Loucy (cell line): Measurements from ENCODE around the gene PKDREJ.

Source experiments
- H2AFZ ChIP-seq: fragments of 200-600 bp; sonication (generic); 2 replicates; pipeline ENCODE4 v1.6.0; 2016; ENCODE audit warnings: antibody characterized with exemption, mild to moderate bottlenecking, low read length, moderate library complexity
- H3F3A ChIP-seq: fragments of 200-600 bp; 2 replicates; pipeline ENCODE4 v1.6.0; 2016; ENCODE audit warnings: antibody characterized with exemption, low read depth, mild to moderate bottlenecking
- H3K27me3 ChIP-seq: fragments of 200-600 bp; sonication (generic); 2 replicates; pipeline ENCODE4 v1.6.1; 2014; ENCODE audit warnings: low read length, mild to moderate bottlenecking; ENCODE audit not compliant: insufficient read depth, poor library complexity, severe bottlenecking
- H3K36me3 ChIP-seq: fragments of 200-600 bp; sonication (generic); 2 replicates; pipeline ENCODE4 v1.6.1; 2016; ENCODE audit warnings: low read length; ENCODE audit not compliant: insufficient read depth
- H3K4me1 ChIP-seq: fragments of 200-600 bp; sonication (generic); 2 replicates; pipeline ENCODE4 v1.5.1; 2014; ENCODE audit warnings: low read length, mild to moderate bottlenecking; ENCODE audit not compliant: insufficient read depth, poor library complexity, severe bottlenecking
- H3K4me2 ChIP-seq: fragments of 200-600 bp; sonication (generic); 2 replicates; pipeline ENCODE4 v1.6.0; 2014; ENCODE audit warnings: antibody characterized with exemption, low read length, low read depth, mild to moderate bottlenecking; ENCODE audit not compliant: poor library complexity, severe bottlenecking
- H3K4me3 ChIP-seq: fragments of 200-600 bp; sonication (generic); 2 replicates; pipeline ENCODE4 v1.5.1; 2014; ENCODE audit warnings: low read length, mild to moderate bottlenecking, mixed read lengths; ENCODE audit not compliant: poor library complexity, severe bottlenecking
- H3K79me2 ChIP-seq: fragments of 200-600 bp; sonication (generic); 2 replicates; pipeline ENCODE4 v1.6.1; 2014; ENCODE audit warnings: low read length; ENCODE audit not compliant: insufficient read depth
- H3K9ac ChIP-seq: fragments of 200-600 bp; sonication (generic); 2 replicates; pipeline ENCODE4 v1.6.0; 2014; ENCODE audit warnings: mild to moderate bottlenecking, low read depth, low read length, moderate library complexity; ENCODE audit not compliant: poor library complexity, severe bottlenecking
- H3K9me2 ChIP-seq: fragments of 200-600 bp; sonication (generic); replicated peaks from 2 replicates; pipeline ENCODE4 v1.6.1; 2016; ENCODE audit warnings: low read depth, low read length, mixed read lengths
- H3K9me3 ChIP-seq: fragments of 200-600 bp; sonication (generic); 2 replicates; pipeline ENCODE4 v1.6.1; 2014; ENCODE audit warnings: mild to moderate bottlenecking, antibody characterized with exemption, low read length, low read depth; ENCODE audit not compliant: insufficient read depth
- H4K20me1 ChIP-seq: fragments of 200-600 bp; sonication (generic); 2 replicates; pipeline ENCODE4 v1.6.0; 2014; ENCODE audit warnings: antibody characterized with exemption, low read length, mild to moderate bottlenecking; ENCODE audit not compliant: insufficient read depth, poor library complexity, severe bottlenecking
- CTCF ChIP-seq: fragments of 200-600 bp; sonication (generic); conservative IDR thresholded peaks from 2 replicates; pipeline ENCODE4 v1.5.1; 2014; ENCODE audit warnings: mild to moderate bottlenecking, antibody characterized with exemption, low read length
- EZH2phosphoT487 ChIP-seq: fragments of 200-600 bp; IDR thresholded peaks from 2 replicates; pipeline ENCODE4 v1.6.1; 2018; ENCODE audit warnings: antibody characterized with exemption, mild to moderate bottlenecking, moderate library complexity, borderline replicate concordance

PKDREJ gene

DNA sequence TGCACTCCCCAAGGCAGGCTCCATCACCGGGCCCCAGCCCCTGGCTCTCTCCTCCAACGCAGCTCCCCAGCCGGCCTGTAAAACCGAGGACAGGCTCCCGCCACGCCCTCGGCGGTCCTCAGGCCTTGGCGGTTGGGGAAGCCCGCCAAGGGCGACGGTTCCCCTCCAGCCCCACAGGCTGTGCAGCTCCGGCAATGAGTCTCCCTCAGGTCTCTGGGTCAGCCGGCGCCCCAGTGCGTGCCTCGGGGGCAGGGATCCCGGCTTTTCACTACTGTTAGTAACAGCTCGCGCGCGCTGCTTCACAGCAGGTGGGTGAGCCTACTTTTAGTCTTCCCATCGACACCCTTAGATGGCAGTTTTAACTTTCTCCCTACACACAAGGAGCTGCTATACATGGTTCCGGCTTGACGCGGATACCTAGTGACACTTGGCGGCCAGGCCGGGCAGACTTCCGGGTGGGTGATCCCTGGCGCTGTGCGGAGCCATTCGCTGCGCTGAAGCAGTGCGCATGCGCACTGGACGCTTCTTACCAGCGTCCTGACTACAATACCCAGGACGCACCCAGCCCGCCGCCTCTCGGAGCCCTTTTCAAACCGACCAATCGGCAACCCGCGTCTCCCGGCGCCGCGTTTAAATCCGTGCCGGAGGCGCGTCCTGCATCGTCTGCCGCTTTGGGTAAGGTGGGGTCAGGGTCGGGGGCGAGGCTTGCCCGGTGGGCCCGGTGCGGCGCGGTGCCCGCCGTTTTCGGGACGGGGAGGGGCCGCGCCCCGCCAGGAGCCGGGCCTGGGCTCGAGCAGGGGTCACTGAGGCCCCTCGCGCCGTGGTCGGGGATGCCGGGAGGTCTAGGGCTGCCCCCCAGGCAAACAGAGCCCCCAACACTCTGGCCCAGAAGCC is 33.4 kb upstream of the PKDREJ start, which contains the start of gene GTSE1:
GTSE1 (plus strand) TSS at position 614 of the 894 bp plus-strand sequence. CDS start 531 bp downstream, outside the sequence.
- Histone ChIP-seq H3K4me2 (peak within 1 kb of the TSS; percentile 91), H2AFZ (peak within 1 kb of the TSS; percentile 25), H3K79me2 (peaks cover 66% of the 10 kb centered on the region), H3K9me2 (no peaks in the 10 kb centered on the region), H4K20me1 (no peaks in the 10 kb centered on the region), H3K9ac (peak within 1 kb of the TSS; percentile 94), H3K4me3 (peak within 1 kb of the TSS; percentile 79), H3K27me3 (no peaks in the 10 kb centered on the region), H3K36me3 (peaks cover 17% of the 10 kb centered on the region; the same call in 1 of the 2 replicates), H3F3A (no peaks in the 10 kb centered on the region), H3K9me3 (no peaks in the 10 kb centered on the region), H3K4me1 (peaks cover 51% of the 10 kb centered on the region)
- peak; percentile 42 for TF ChIP-seq CTCF
- no peak for TF ChIP-seq EZH2phosphoT487

DNA sequence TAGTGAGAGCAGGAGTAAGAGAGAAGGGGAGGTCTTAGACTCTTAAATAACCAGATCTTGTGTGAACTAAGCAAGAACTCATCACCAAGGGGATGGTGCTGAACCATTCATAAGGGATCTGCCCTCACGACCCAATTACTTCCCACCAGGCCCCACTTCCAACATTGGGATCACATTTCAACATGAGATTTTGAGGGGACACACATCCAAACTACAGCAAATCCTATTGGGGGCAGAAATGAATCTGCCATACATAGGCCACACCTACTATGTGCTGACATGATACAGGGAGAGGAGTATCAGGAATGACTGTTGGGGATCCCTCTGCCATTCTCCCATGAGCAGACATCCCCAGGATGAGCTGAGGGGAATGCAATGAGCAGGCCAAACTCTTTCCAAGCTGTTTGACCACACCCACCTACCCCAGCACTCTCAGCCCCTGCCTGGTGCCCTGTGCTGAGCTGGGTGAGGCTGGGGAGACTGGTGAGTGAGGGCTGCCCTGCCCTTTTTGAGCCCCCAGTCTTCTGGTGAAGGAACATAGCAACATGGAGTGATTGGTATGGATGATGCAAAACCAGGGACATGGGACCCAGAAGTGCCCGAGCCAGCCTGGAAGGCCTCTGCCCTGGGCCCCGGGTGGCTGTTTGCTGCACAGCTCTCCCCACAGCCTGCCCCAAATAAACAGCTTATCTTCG is 32.3 kb upstream of the PKDREJ start:
- H3F3A ChIP-seq, result no peaks in the 10 kb centered on the region
- H3K9ac ChIP-seq, result peak overlapping the region; percentile 94
- H3K9me3 ChIP-seq, result no peaks in the 10 kb centered on the region
- TF ChIP-seq EZH2phosphoT487, result no peak
- TF ChIP-seq CTCF, result no peak
- H3K4me2 ChIP-seq, result peak overlapping the region; percentile 91
- peaks cover 55% of the 10 kb centered on the region for H3K79me2 ChIP-seq
- no peaks in the 10 kb centered on the region for H3K9me2 ChIP-seq
- peaks cover 48% of the 10 kb centered on the region for H3K4me1 ChIP-seq
- H3K27me3 ChIP-seq, result no peaks in the 10 kb centered on the region
- H3K4me3 ChIP-seq, result peak overlapping the region; percentile 79
- H3K36me3 ChIP-seq, result peaks cover 17% of the 10 kb centered on the region; the same call in 1 of the 2 replicates
- H4K20me1 ChIP-seq, result no peaks in the 10 kb centered on the region
- H2AFZ ChIP-seq, result no peak overlapping the region

GRCh38 chr22:46294784-46295183 is 31.6 kb upstream of the PKDREJ start:
- Histone ChIP-seq H3K36me3 (peaks cover 17% of the 10 kb centered on the region; the same call in 1 of the 2 replicates), H3K9ac (peak overlapping the region; percentile 94), H4K20me1 (no peaks in the 10 kb centered on the region), H3K4me1 (peaks cover 50% of the 10 kb centered on the region), H3K9me2 (no peaks in the 10 kb centered on the region), H3K79me2 (peaks cover 49% of the 10 kb centered on the region), H3F3A (no peaks in the 10 kb centered on the region), H3K4me3 (peak overlapping the region; percentile 79), H2AFZ (no peak overlapping the region), H3K4me2 (peak overlapping the region; percentile 91), H3K9me3 (no peaks in the 10 kb centered on the region), H3K27me3 (no peaks in the 10 kb centered on the region)
- TF ChIP-seq CTCF (no peak), EZH2phosphoT487 (no peak)
